CD1c-positive myeloid dendritic cell (primary cell): ENCODE data around the gene ANKRD34C.

Source experiments
- DNase-seq: peaks from one replicate; pipeline ENCODE4 v3.0.0-alpha.2; 2016; ENCODE audit errors: extremely low spot score

ANKRD34C gene

GRCh38 chr15:79282371-79283251 lies at the start of gene ANKRD34C:
TSS of gene ANKRD34C (plus strand) at chr15:79282722. CDS start at chr15:79293285, 10,563 bp downstream.
- no peak for DNase-seq

GRCh38 chr15:79233236-79233635 lies 49.3 kb upstream of the ANKRD34C start:
- DNase-seq = no peak

- DNase-seq = no peak
Observed at GRCh38 chr15:79240036-79240435, 42.5 kb upstream of the ANKRD34C start.

- no peak for DNase-seq
Observed at GRCh38 chr15:79243723-79244122, 38.8 kb upstream of the ANKRD34C start.

- no peak for DNase-seq
Observed at GRCh38 chr15:79244876-79245275, 37.6 kb upstream of the ANKRD34C start.

- DNase-seq = no peak
Observed at GRCh38 chr15:79248183-79248582, 34.3 kb upstream of the ANKRD34C start.

- DNase-seq = no peak
Observed at GRCh38 chr15:79257454-79257853, 25.1 kb upstream of the ANKRD34C start.

GRCh38 chr15:79261836-79262235 lies 20.7 kb upstream of the ANKRD34C start:
- no peak for DNase-seq

- DNase-seq = no peak
Observed at GRCh38 chr15:79265167-79265566, 17.4 kb upstream of the ANKRD34C start.

- no peak for DNase-seq
Observed at GRCh38 chr15:79265987-79266579, 16.4 kb upstream of the ANKRD34C start.

GRCh38 chr15:79283252-79284048 lies 928 bp downstream of the ANKRD34C start:
- peak; percentile 30 for DNase-seq

GRCh38 chr15:79290642-79291275 lies 8.2 kb downstream of the ANKRD34C start:
- no peak for DNase-seq

GRCh38 chr15:79292011-79292410 lies 9.5 kb downstream of the ANKRD34C start:
- no peak for DNase-seq

- DNase-seq = no peak
Observed at GRCh38 chr15:79294075-79294474, 11.6 kb downstream of the ANKRD34C start.

- DNase-seq = no peak
Observed at GRCh38 chr15:79296583-79296982, 14.1 kb downstream of the ANKRD34C start.

GRCh38 chr15:79299126-79299840 lies 16.8 kb downstream of the ANKRD34C start:
- no peak for DNase-seq

GRCh38 chr15:79299841-79300235 lies 17.3 kb downstream of the ANKRD34C start:
- no peak for DNase-seq

GRCh38 chr15:79307251-79307650 lies 24.7 kb downstream of the ANKRD34C start:
- no peak for DNase-seq

- DNase-seq = no peak
Observed at GRCh38 chr15:79308874-79309273, 26.4 kb downstream of the ANKRD34C start.

- DNase-seq = no peak
Observed at GRCh38 chr15:79310612-79310984, 28.1 kb downstream of the ANKRD34C start.
